HUDEP-2 (cell line): ENCODE measurements around the gene WEE1.
"Not testable (repeated sequence)": the region's sequence is repeated elsewhere in the genome, so short reads cannot be mapped to it uniquely, and the experiment has no call there.

Source experiments
- DNase-seq, 76 experiments: peaks; one replicate each; lab custom pipeline; 2025; ENCODE audit not compliant: unreplicated experiment in 76 of 76; lab: John Stamatoyannopoulos, UW

The WEE1 gene

GRCh38 chr11:9573052-9573774 is at the start of gene WEE1:
TSS of gene WEE1 (plus strand) at chr11:9573670. CDS start at chr11:9573934, 264 bp downstream.
- DNase-seq: peak in 75 of 76 experiments; percentile 58 to 99 (median 97)

- no peak for DNase-seq
These were observed 49.5 kb upstream of the WEE1 start for GRCh38 chr11:9524001-9524400.

- no peak for DNase-seq
These were observed 48.4 kb upstream of the WEE1 start for GRCh38 chr11:9525116-9525515.

GRCh38 chr11:9527481-9528135 is 45.9 kb upstream of the WEE1 start:
- DNase-seq: no peak

- no peak for DNase-seq
These were observed 45.4 kb upstream of the WEE1 start for GRCh38 chr11:9528136-9528501.

GRCh38 chr11:9528573-9529333 is 44.7 kb upstream of the WEE1 start:
- DNase-seq: no peak

- peak in 60 of 76 experiments; percentile 6 to 69 (median 46) for DNase-seq
These were observed 44.2 kb upstream of the WEE1 start for GRCh38 chr11:9529334-9529650.

GRCh38 chr11:9530020-9530621 is 43.3 kb upstream of the WEE1 start:
- DNase-seq: no peak

- peak in 3 of 76 experiments; percentile 1 to 9 (median 3) for DNase-seq
These were observed 42.4 kb upstream of the WEE1 start for GRCh38 chr11:9530901-9531625.

- no peak for DNase-seq
These were observed 40.4 kb upstream of the WEE1 start for GRCh38 chr11:9533058-9533457.

GRCh38 chr11:9533736-9534473 is 39.6 kb upstream of the WEE1 start:
- no peak for DNase-seq

- peak in 66 of 76 experiments; percentile 8 to 77 (median 56) for DNase-seq
These were observed 38.2 kb upstream of the WEE1 start for GRCh38 chr11:9535189-9535781.

GRCh38 chr11:9538548-9538947 is 34.9 kb upstream of the WEE1 start:
- DNase-seq: no peak

GRCh38 chr11:9549216-9549615 is 24.3 kb upstream of the WEE1 start:
- DNase-seq: not testable (repeated sequence)

GRCh38 chr11:9550191-9550628 is 23.3 kb upstream of the WEE1 start:
- peak in 2 of 76 experiments; percentile 3 to 22 for DNase-seq

GRCh38 chr11:9561279-9561982 is 12.0 kb upstream of the WEE1 start:
- DNase-seq: no peak

- no peak for DNase-seq
These were observed 10.8 kb upstream of the WEE1 start for GRCh38 chr11:9562716-9563115.

- no peak for DNase-seq
These were observed 10.2 kb upstream of the WEE1 start for GRCh38 chr11:9563196-9563730.
